ENCODE results near the gene TGFBI.

GRCh38 chr5:136042156-136042555 lies 13.4 kb downstream of the TGFBI start:
- TF ChIP-seq CTCF (IDR thresholded peaks at IDR 0.05) (no peak), EZH2 (IDR thresholded peaks at IDR 0.05) (no peak), EZH2phosphoT487 (IDR thresholded peaks at IDR 0.05) (no peak)
